ENCODE results near the gene TAPBP. TPM values are rescaled to one million over a fixed set of nuclear protein-coding genes. Genes with fewer than 3 reads are reported as not detected.

The TAPBP gene
- total RNA-seq, 1 experiment from 2014 or later = 67.2 TPM

DNA sequence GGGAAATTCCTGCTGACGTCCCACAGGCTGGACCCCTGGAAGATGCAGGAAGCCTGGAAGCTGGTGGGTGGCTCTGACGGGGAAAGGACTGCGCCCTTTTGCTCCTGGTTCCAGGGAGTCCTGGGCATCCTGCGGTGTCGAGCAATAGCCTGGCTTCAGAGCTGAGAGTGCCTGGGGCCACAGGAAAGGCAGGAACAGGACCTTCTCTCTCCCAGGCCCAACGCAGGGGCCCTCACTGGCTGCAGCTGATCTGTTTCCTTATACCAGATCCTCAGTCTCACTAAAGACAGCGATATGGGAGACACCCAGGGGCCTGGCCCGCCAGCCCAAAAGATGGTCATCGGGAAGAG is 35.5 kb downstream of the TAPBP start:
- no peak for ATAC-seq
- H3K4me1 ChIP-seq (ENCODE audit: insufficient read depth, low read length) = peaks cover 40% of the 10 kb centered on the region
- no peaks in the 10 kb centered on the region for H3K9me2 ChIP-seq (replicated peaks; ENCODE audit: low read length)
- no peak overlapping the region for H3K4me3 ChIP-seq (ENCODE audit: low read length)
- no peak overlapping the region for H3K4me2 ChIP-seq (ENCODE audit: low read length)
- H2AFZ ChIP-seq (ENCODE audit: low read length) = no peak overlapping the region
- intact Hi-C loops (cut with micrococcal nuclease) = loop anchor here (10.0 kb wide), 1 partner anchor 74 kb away; the partner anchor contains the start of genes HSD17B8, RING1, RXRB and SLC39A7
- DNase-seq = no peak
- peaks cover 24% of the 10 kb centered on the region for H3K79me2 ChIP-seq (ENCODE audit: low read length)
- no peaks in the 10 kb centered on the region for H3K9me3 ChIP-seq (ENCODE audit: low read length)
- H3K27ac ChIP-seq (ENCODE audit: low read length) = no peak overlapping the region
- H3K27me3 ChIP-seq (ENCODE audit: low read length) = no peaks in the 10 kb centered on the region
- BruUV-seq (replicated peaks) = no TSS peak
- ChIA-PET CTCF (interaction anchor here (0.6 kb wide), 1 partner anchor 966 kb away, joined by 3 read pairs; no protein-coding TSS in a partner anchor), POLR2A (ENCODE audit: unreplicated experiment) (no interaction called here)
- H3K36me3 ChIP-seq (ENCODE audit: low read depth, low read length) = peaks cover 38% of the 10 kb centered on the region
- TF ChIP-seq EZH2phosphoT487 (IDR thresholded peaks at IDR 0.05; ENCODE audit: borderline replicate concordance, low read length) (no peak), EZH2 (IDR thresholded peaks at IDR 0.05; ENCODE audit: low read length, unreplicated experiment) (no peak)
- TF ChIP-seq, protein P1, sequence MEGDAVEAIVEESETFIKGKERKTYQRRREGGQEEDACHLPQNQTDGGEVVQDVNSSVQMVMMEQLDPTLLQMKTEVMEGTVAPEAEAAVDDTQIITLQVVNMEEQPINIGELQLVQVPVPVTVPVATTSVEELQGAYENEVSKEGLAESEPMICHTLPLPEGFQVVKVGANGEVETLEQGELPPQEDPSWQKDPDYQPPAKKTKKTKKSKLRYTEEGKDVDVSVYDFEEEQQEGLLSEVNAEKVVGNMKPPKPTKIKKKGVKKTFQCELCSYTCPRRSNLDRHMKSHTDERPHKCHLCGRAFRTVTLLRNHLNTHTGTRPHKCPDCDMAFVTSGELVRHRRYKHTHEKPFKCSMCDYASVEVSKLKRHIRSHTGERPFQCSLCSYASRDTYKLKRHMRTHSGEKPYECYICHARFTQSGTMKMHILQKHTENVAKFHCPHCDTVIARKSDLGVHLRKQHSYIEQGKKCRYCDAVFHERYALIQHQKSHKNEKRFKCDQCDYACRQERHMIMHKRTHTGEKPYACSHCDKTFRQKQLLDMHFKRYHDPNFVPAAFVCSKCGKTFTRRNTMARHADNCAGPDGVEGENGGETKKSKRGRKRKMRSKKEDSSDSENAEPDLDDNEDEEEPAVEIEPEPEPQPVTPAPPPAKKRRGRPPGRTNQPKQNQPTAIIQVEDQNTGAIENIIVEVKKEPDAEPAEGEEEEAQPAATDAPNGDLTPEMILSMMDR (conservative IDR thresholded peaks at IDR 0.05; ENCODE audit: low read depth, low read length) = no peak
- H4K20me1 ChIP-seq (ENCODE audit: low read length) = peaks cover 26% of the 10 kb centered on the region
- H3K9ac ChIP-seq (ENCODE audit: low read length) = no peak overlapping the region
- peaks cover 29% of the 10 kb centered on the region for H3F3A ChIP-seq (ENCODE audit: low read length, unreplicated experiment)

GRCh38 chr6:33277663-33278391 is 36.1 kb downstream of the TAPBP start:
- Histone ChIP-seq H3K9me3 (ENCODE audit: low read length) (no peaks in the 10 kb centered on the region), H3K79me2 (ENCODE audit: low read length) (peaks cover 30% of the 10 kb centered on the region), H3K4me3 (ENCODE audit: low read length) (peak overlapping the region; percentile 87), H3K27me3 (ENCODE audit: low read length) (no peaks in the 10 kb centered on the region), H2AFZ (ENCODE audit: low read length) (no peak overlapping the region), H4K20me1 (ENCODE audit: low read length) (peaks cover 31% of the 10 kb centered on the region), H3K4me2 (ENCODE audit: low read length) (peak overlapping the region; percentile 98), H3K9ac (ENCODE audit: low read length) (peak overlapping the region; percentile 71), H3K36me3 (ENCODE audit: low read depth, low read length) (peaks cover 40% of the 10 kb centered on the region), H3F3A (ENCODE audit: low read length, unreplicated experiment) (peaks cover 29% of the 10 kb centered on the region), H3K27ac (ENCODE audit: low read length) (peak overlapping the region; percentile 77), H3K9me2 (replicated peaks; ENCODE audit: low read length) (no peaks in the 10 kb centered on the region), H3K4me1 (ENCODE audit: insufficient read depth, low read length) (peaks cover 42% of the 10 kb centered on the region)
- CTCF ChIA-PET = interaction anchor here (0.6 to 1.6 kb wide), 2 partner anchors 40 to 967 kb away, joined by 3 to 18 read pairs; partner anchors contain the start of gene ZBTB22
- ATAC-seq (no peak; the same call in 1 of the 2 replicates), DNase-seq (no peak)
- intact Hi-C loops (cut with micrococcal nuclease) = loop anchor here (10.0 kb wide), 1 partner anchor 73 kb away; the partner anchor contains the start of genes HSD17B8, RING1, RXRB and SLC39A7
- POLR2A ChIA-PET (ENCODE audit: unreplicated experiment) = interaction anchor here (0.8 kb wide), 1 partner anchor 30 kb away, joined by 7 read pairs; no protein-coding TSS in a partner anchor
- TF ChIP-seq, protein P1 (conservative IDR thresholded peaks at IDR 0.05; ENCODE audit: low read depth, low read length) = peak; percentile 24; the same call in 1 of the 2 replicates
- TF ChIP-seq EZH2phosphoT487 (IDR thresholded peaks at IDR 0.05; ENCODE audit: borderline replicate concordance, low read length) = no peak
- BruUV-seq (replicated peaks) = no TSS peak
